GM12878 (cell line): ENCODE data around the gene GEMIN5. TPM values are rescaled to one million over a fixed set of nuclear protein-coding genes. Genes with fewer than 3 reads are reported as not detected.

Experiments used
- CBX3 ChIP-seq: fragments of 200-600 bp; sonication (generic); IDR thresholded peaks from 2 replicates; pipeline ENCODE4 v1.6.1; 2016; ENCODE audit warnings: low read depth, borderline replicate concordance
- CBX5 ChIP-seq: sonication (generic); IDR thresholded peaks from 2 replicates; pipeline ENCODE4 v1.6.1; 2016; ENCODE audit warnings: low read depth, moderate library complexity, mild to moderate bottlenecking, inconsistent platforms
- EZH2 ChIP-seq: IDR thresholded peaks from 2 replicates; pipeline ENCODE4 v1.6.1; 2012; ENCODE audit warnings: low read depth, mild to moderate bottlenecking, control low read depth, inconsistent platforms, low read length, borderline replicate concordance; ENCODE audit not compliant: control insufficient read depth
- KAT2A ChIP-seq: conservative IDR thresholded peaks from 2 replicates; pipeline ENCODE4 v1.6.1; 2011; ENCODE audit warnings: low read depth, low read length; ENCODE audit not compliant: control insufficient read depth
- MEF2B ChIP-seq: fragments of 450-650 bp; IDR thresholded peaks from 2 replicates; pipeline ENCODE4 v1.6.1; 2018; ENCODE audit warnings: mild to moderate bottlenecking, moderate library complexity; ENCODE audit not compliant: partially characterized antibody, poor library complexity, severe bottlenecking
- NFIC ChIP-seq: IDR thresholded peaks from 2 replicates; pipeline ENCODE4 v1.6.1; 2012; ENCODE audit warnings: low read depth, mild to moderate bottlenecking, inconsistent platforms, low read length, moderate library complexity
- NR2C2 ChIP-seq: IDR thresholded peaks from 2 replicates; pipeline ENCODE4 v1.6.1; 2011; ENCODE audit warnings: borderline replicate concordance, low read depth; ENCODE audit not compliant: control insufficient read depth, insufficient read length
- POLR2AphosphoS5 ChIP-seq: IDR thresholded peaks from 2 replicates; pipeline ENCODE4 v1.6.1; 2011; ENCODE audit warnings: mild to moderate bottlenecking, low read length, inconsistent platforms
- RCOR1 ChIP-seq: conservative IDR thresholded peaks from 2 replicates; pipeline ENCODE4 v1.6.1; 2012; ENCODE audit warnings: low read depth, low read length, improper control_type of control experiment
- TCF7 ChIP-seq: IDR thresholded peaks from 2 replicates; pipeline ENCODE4 v1.6.1; 2014; ENCODE audit warnings: antibody characterized with exemption, borderline replicate concordance
- USF2 ChIP-seq: IDR thresholded peaks from 2 replicates; pipeline ENCODE4 v1.6.1; 2011; ENCODE audit warnings: low read depth, low read length, improper control_type of control experiment, borderline replicate concordance
- ZNF207 ChIP-seq: fragments of 450-650 bp; IDR thresholded peaks from 2 replicates; pipeline ENCODE4 v1.6.1; 2014; ENCODE audit warnings: antibody characterized with exemption, mild to moderate bottlenecking, borderline replicate concordance
- polyA plus RNA-seq, 11 experiments: library from polyadenylated mRNA; depleted of rRNA in 4 of 11; unstranded in 6 of 11; stranded (reverse) in 5 of 11; fragments of >200 nt; fragmentation: Nextera tagmentation in 4 of 11; fragmentation: Illumina TruSeq in 1 of 11; extraction: Ambion mirVana in 4 of 11; extraction: Trizol in 1 of 11; gene quantifications; 1 replicate in 1 of 11; 2 replicates in 10 of 11; pipeline versions ENCODE4 v1.2.1 to v1.2.3, GENCODE V29; 2011 to 2016; ENCODE audit warnings: inconsistent platforms in 2 of 11, missing spikeins in 2 of 11, low read depth in 1 of 11
- total RNA-seq, 4 experiments: library from RNA; depleted of rRNA in 3 of 4; stranded (reverse); fragments of >200 nt in 3 of 4; fragmentation: Illumina TruSeq in 1 of 4; extraction: Trizol in 1 of 4; gene quantifications; 2 replicates each; pipeline versions ENCODE4 v1.2.1 to v1.2.3, GENCODE V29; 2013 to 2021

Gene GEMIN5
- total and polyA plus RNA-seq, 10 of the 15 experiments (the other 5 are each of a cell fraction or from before 2014, with no cell fraction given) = 6.3 to 29.8 (median 23.3) TPM

GRCh38 chr5:154947778-154948177, 9.8 kb upstream of the GEMIN5 start (continued):
- TF ChIP-seq CBX3 (no peak), NR2C2 (no peak), RCOR1 (no peak), POLR2AphosphoS5 (no peak), NFIC (no peak), EZH2 (no peak), MEF2B (no peak), CBX5 (no peak), ZNF207 (no peak), TCF7 (no peak), USF2 (no peak), KAT2A (no peak)
